Small intestine (tissue), 7 donors: Measurements from ENCODE around the gene FLRT2. TPM values are rescaled to one million over a fixed set of nuclear protein-coding genes. Genes with fewer than 3 reads are reported as not detected.
A peak's percentile ranks its signal among the peaks of the same experiment; 100 is the strongest.

Experiments used
- DNase-seq, 2 donors: peaks; one replicate each; pipeline versions ENCODE4 v3.0.0 to v3.0.0-alpha.2; 2013
- FAIRE-seq: peaks from 2 replicates; lab custom pipeline; 2012; peaks lifted over from hg19 to GRCh38; lab: Jason Lieb, UNC
- H3K27ac ChIP-seq, 3 donors: one replicate each; pipeline ENCODE4 v1.5.1; 2013; ENCODE audit warnings: low read length in 2 of 3, mild to moderate bottlenecking in 2 of 3, control low read depth in 1 of 3, inconsistent platforms in 1 of 3, low read depth in 1 of 3, moderate library complexity in 1 of 3
- H3K27me3 ChIP-seq, 3 donors: one replicate each; pipeline ENCODE4 v1.6.1; 2013; ENCODE audit warnings: low read length in 3 of 3, inconsistent platforms in 1 of 3; ENCODE audit not compliant: control insufficient read depth in 3 of 3, insufficient read depth in 3 of 3
- H3K36me3 ChIP-seq, 3 donors: one replicate each; pipeline ENCODE4 v1.6.1; 2013; ENCODE audit warnings: low read length in 3 of 3, inconsistent platforms in 1 of 3, low read depth in 1 of 3, mild to moderate bottlenecking in 1 of 3, moderate library complexity in 1 of 3; ENCODE audit not compliant: control insufficient read depth in 3 of 3, insufficient read depth in 2 of 3
- H3K4me1 ChIP-seq, 3 donors: one replicate each; pipeline ENCODE4 v1.6.1; 2013; ENCODE audit warnings: low read length in 2 of 3, inconsistent platforms in 1 of 3, low read depth in 1 of 3, mild to moderate bottlenecking in 1 of 3, moderate library complexity in 1 of 3; ENCODE audit not compliant: control insufficient read depth in 3 of 3, insufficient read depth in 2 of 3
- H3K4me3 ChIP-seq, 3 donors: one replicate each; pipeline ENCODE4 v1.5.1; 2013; ENCODE audit warnings: low read length in 3 of 3, control low read depth in 1 of 3, inconsistent platforms in 1 of 3, low read depth in 1 of 3, mild to moderate bottlenecking in 1 of 3, moderate library complexity in 1 of 3
- H3K9me3 ChIP-seq, 2 donors: one replicate each; pipeline ENCODE4 v1.6.1; 2013; ENCODE audit warnings: low read depth in 1 of 2, low read length in 1 of 2; ENCODE audit not compliant: control insufficient read depth in 2 of 2, insufficient read depth in 1 of 2
- WGBS, 3 donors: extraction: QIAGEN DNeasy Blood & Tissue Kit; methylation state at CpG; one replicate each; pipeline ENCODE4 v1.1.7; 2013; 5-methylcytosine and 5-hydroxymethylcytosine counted together
- polyA plus RNA-seq, 4 donors: library from polyadenylated mRNA; stranded (reverse) in 3 of 4; unstranded in 1 of 4; fragments of 200-250 nt in 3 of 4; fragments of 120-200 nt in 1 of 4; gene quantifications; one replicate each; pipeline versions ENCODE4 v1.2.1 to v1.2.3, GENCODE V29; 2013
- donor health status: healthy with polysubstance abuse.
- donor health status: control.
- donor health status: control.
- donor health status: Bipolar disorder and iron deficiency.
- donor health status: healthy.

The FLRT2 gene
- polyA plus RNA-seq, 4 donors = under 0.01 to 15.2 (median 2.7) TPM; not detected in 1

- Histone ChIP-seq H3K4me3 (no peak overlapping the region), H3K4me1 (no peaks in the 10 kb centered on the region), H3K27me3 (no peaks in the 10 kb centered on the region), H3K9me3 (peaks cover 0 to 2% of the 10 kb centered on the region in 2 donors), H3K36me3 (peaks cover 0 to 16% (median 0%) of the 10 kb centered on the region in 3 donors), H3K27ac (no peak overlapping the region)
- FAIRE-seq (no peak), DNase-seq (no peak)
- 94 to 96% (median 94%) methylated on average over 27 of the region's 27 CpGs for WGBS, 3 donors
Observed at GRCh38 chr14:85622986-85623685, 93.2 kb downstream of the FLRT2 start.

- H3K36me3 ChIP-seq = peaks cover 0 to 16% (median 0%) of the 10 kb centered on the region in 3 donors
- no peak for DNase-seq
- peaks cover 0 to 2% of the 10 kb centered on the region in 2 donors for H3K9me3 ChIP-seq
- no peaks in the 10 kb centered on the region for H3K27me3 ChIP-seq
- H3K4me1 ChIP-seq = no peaks in the 10 kb centered on the region
- 83 to 89% (median 86%) methylated on average over 3 of the region's 3 CpGs for WGBS, 3 donors
- no peak overlapping the region for H3K4me3 ChIP-seq
- H3K27ac ChIP-seq = no peak overlapping the region
- FAIRE-seq = no peak
Observed at GRCh38 chr14:85625925-85626585, 96.1 kb downstream of the FLRT2 start.

GRCh38 chr14:85634205-85634604 is 104.3 kb downstream of the FLRT2 start:
- Histone ChIP-seq H3K27me3 (no peaks in the 10 kb centered on the region), H3K4me3 (no peak overlapping the region), H3K9me3 (no peaks in the 10 kb centered on the region), H3K4me1 (no peaks in the 10 kb centered on the region), H3K27ac (no peak overlapping the region), H3K36me3 (no peaks in the 10 kb centered on the region)
- DNase-seq (no peak), FAIRE-seq (no peak)

GRCh38 chr14:85644211-85644610 is 114.3 kb downstream of the FLRT2 start:
- peaks cover 0 to 1% of the 10 kb centered on the region in 2 donors for H3K9me3 ChIP-seq
- FAIRE-seq = no peak
- H3K27me3 ChIP-seq = peaks cover 0 to 18% (median 0%) of the 10 kb centered on the region in 3 donors
- peak in 1 of 2 donors; percentile 30 for DNase-seq
- WGBS, 3 donors = 59 to 77% (median 67%) methylated on average over 2 of the region's 2 CpGs
- H3K36me3 ChIP-seq = no peaks in the 10 kb centered on the region
- no peak overlapping the region for H3K4me3 ChIP-seq
- no peaks in the 10 kb centered on the region for H3K4me1 ChIP-seq
- no peak overlapping the region for H3K27ac ChIP-seq

GRCh38 chr14:85653029-85653428 is 123.1 kb downstream of the FLRT2 start:
- FAIRE-seq = no peak
- DNase-seq = no peak
- Histone ChIP-seq H3K27ac (no peak overlapping the region), H3K4me1 (no peaks in the 10 kb centered on the region), H3K27me3 (peaks cover 0 to 6% (median 0%) of the 10 kb centered on the region in 3 donors), H3K4me3 (no peak overlapping the region), H3K36me3 (no peaks in the 10 kb centered on the region), H3K9me3 (no peaks in the 10 kb centered on the region)
- WGBS, 3 donors = 95 to 99% (median 98%) methylated on average over 2 of the region's 2 CpGs

- no peaks in the 10 kb centered on the region for H3K4me1 ChIP-seq
- no peaks in the 10 kb centered on the region for H3K36me3 ChIP-seq
- FAIRE-seq (no peak), DNase-seq (no peak)
- no peaks in the 10 kb centered on the region for H3K27me3 ChIP-seq
- H3K27ac ChIP-seq = no peak overlapping the region
- 38 to 63% (median 63%) methylated on average over 2 of the region's 2 CpGs for WGBS, 3 donors
- H3K4me3 ChIP-seq = no peak overlapping the region
- peaks cover 0 to 2% of the 10 kb centered on the region in 2 donors for H3K9me3 ChIP-seq
Observed at GRCh38 chr14:85660243-85660922, 130.4 kb downstream of the FLRT2 start.

GRCh38 chr14:85662096-85662495 is 132.2 kb downstream of the FLRT2 start:
- no peak overlapping the region for H3K27ac ChIP-seq
- H3K4me3 ChIP-seq = no peak overlapping the region
- 55 to 58% (median 56%) methylated on average over 9 of the region's 9 CpGs for WGBS, 3 donors

GRCh38 chr14:85663256-85663655 is 133.3 kb downstream of the FLRT2 start:
- H3K4me1 ChIP-seq = no peaks in the 10 kb centered on the region
- 46 to 67% (median 59%) methylated on average over 2 of the region's 2 CpGs for WGBS, 3 donors
- H3K36me3 ChIP-seq = no peaks in the 10 kb centered on the region
- FAIRE-seq (no peak), DNase-seq (no peak)
- peaks cover 0 to 2% of the 10 kb centered on the region in 2 donors for H3K9me3 ChIP-seq
- H3K27ac ChIP-seq = no peak overlapping the region
- no peak overlapping the region for H3K4me3 ChIP-seq
- no peaks in the 10 kb centered on the region for H3K27me3 ChIP-seq

More at GRCh38 chr14:85662096-85662495, 132.2 kb downstream of the FLRT2 start:
- Histone ChIP-seq H3K36me3 (no peaks in the 10 kb centered on the region), H3K27me3 (no peaks in the 10 kb centered on the region), H3K4me1 (no peaks in the 10 kb centered on the region), H3K9me3 (peaks cover 0 to 2% of the 10 kb centered on the region in 2 donors)
- FAIRE-seq = no peak
- no peak for DNase-seq
